Neural progenitor cell (in vitro differentiated cells): Measurements from ENCODE around the gene HSPBAP1.

Experiments
- EZH2 ChIP-seq: fragments of 200-600 bp; sonication (generic); IDR thresholded peaks from 2 replicates; pipeline ENCODE4 v1.6.1; 2017; ENCODE audit warnings: antibody characterized with exemption, mild to moderate bottlenecking, moderate library complexity
- TF ChIP-seq, protein P1 (sequence below): fragments of 200-600 bp; sonication (generic); IDR thresholded peaks from 2 replicates; pipeline ENCODE4 v1.5.1; 2017; ENCODE audit warnings: antibody characterized with exemption, mild to moderate bottlenecking

DNA sequence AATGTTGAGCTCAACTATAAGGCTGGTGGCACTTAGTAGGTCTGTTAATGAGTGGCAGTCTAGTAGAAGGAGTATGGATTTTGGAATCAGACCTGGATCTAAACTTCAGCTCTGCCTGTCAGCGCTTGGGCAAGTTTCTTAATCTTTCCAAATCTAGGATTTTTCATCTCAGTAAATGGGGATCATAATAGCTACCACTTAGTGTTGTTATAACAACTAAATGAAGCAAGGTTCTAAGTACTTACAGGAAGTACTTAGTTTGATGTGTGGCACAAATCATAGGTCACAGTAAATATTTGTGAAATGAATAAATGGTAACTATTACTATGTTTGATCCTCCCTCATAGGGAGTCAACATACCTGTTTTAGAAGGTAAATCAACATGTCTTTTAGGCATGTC is 32.6 kb upstream of the HSPBAP1 start:
- TF ChIP-seq, protein P1, sequence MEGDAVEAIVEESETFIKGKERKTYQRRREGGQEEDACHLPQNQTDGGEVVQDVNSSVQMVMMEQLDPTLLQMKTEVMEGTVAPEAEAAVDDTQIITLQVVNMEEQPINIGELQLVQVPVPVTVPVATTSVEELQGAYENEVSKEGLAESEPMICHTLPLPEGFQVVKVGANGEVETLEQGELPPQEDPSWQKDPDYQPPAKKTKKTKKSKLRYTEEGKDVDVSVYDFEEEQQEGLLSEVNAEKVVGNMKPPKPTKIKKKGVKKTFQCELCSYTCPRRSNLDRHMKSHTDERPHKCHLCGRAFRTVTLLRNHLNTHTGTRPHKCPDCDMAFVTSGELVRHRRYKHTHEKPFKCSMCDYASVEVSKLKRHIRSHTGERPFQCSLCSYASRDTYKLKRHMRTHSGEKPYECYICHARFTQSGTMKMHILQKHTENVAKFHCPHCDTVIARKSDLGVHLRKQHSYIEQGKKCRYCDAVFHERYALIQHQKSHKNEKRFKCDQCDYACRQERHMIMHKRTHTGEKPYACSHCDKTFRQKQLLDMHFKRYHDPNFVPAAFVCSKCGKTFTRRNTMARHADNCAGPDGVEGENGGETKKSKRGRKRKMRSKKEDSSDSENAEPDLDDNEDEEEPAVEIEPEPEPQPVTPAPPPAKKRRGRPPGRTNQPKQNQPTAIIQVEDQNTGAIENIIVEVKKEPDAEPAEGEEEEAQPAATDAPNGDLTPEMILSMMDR: no peak
- TF ChIP-seq EZH2: no peak
